ENCODE results near the gene SLC39A1.
A peak's percentile ranks its signal among the peaks of the same experiment; 100 is the strongest.

The SLC39A1 gene

GRCh38 chr1:153991806-153992205, 28.5 kb upstream of the SLC39A1 start:
- no peak overlapping the region for H3K4me2 ChIP-seq (ENCODE audit: insufficient read depth, low read length, poor library complexity, severe bottlenecking)
- H3K9me3 ChIP-seq (replicated peaks in 1 of 2; ENCODE audit: control insufficient read depth in 2 of 2, insufficient read depth in 1 of 2, low read depth in 1 of 2, low read length in 2 of 2), result peaks cover 3 to 6% of the 10 kb centered on the region in 2 donors
- no peak for DNase-seq (ENCODE audit: low spot score)
- no peak overlapping the region for H2BK120ac ChIP-seq (ENCODE audit: low read depth, low read length)
- H2BK15ac ChIP-seq (ENCODE audit: low read length), result no peak overlapping the region
- no peak overlapping the region for H3K23ac ChIP-seq (ENCODE audit: low read depth, low read length, poor library complexity)
- peaks cover 5% of the 10 kb centered on the region for H3K79me1 ChIP-seq (ENCODE audit: low read depth, low read length)
- no peak overlapping the region for H4K8ac ChIP-seq (ENCODE audit: low read depth, low read length)
- H4K91ac ChIP-seq (ENCODE audit: low read depth, low read length, poor library complexity), result no peak overlapping the region
- H3K27ac ChIP-seq (replicated peaks; ENCODE audit: low read length), result no peak overlapping the region
- H2BK12ac ChIP-seq (ENCODE audit: low read length), result no peak overlapping the region
- no CpG with 5 or more reads among the region's 2 CpGs for WGBS, 2 donors (ENCODE audit: extremely low coverage in 2 of 2, insufficient read length in 2 of 2, insufficient replicate concordance in 1 of 2)
- peaks cover 3 to 8% of the 10 kb centered on the region in 2 donors for H3K4me1 ChIP-seq (ENCODE audit: control insufficient read depth in 2 of 2, insufficient read depth in 1 of 2, low read depth in 1 of 2, low read length in 2 of 2)
- H2AFZ ChIP-seq (ENCODE audit: low read length), result no peak overlapping the region
- no peak overlapping the region for H3K18ac ChIP-seq (ENCODE audit: low read length)
- H2AK5ac ChIP-seq (ENCODE audit: low read depth, low read length), result no peak overlapping the region
- H2BK5ac ChIP-seq (ENCODE audit: low read length), result no peak overlapping the region
- H3K4me3 ChIP-seq (ENCODE audit: low read length in 2 of 2), result peak overlapping the region in 1 of 2 donors; percentile 84
- H3K4ac ChIP-seq (ENCODE audit: low read length), result no peak overlapping the region
- no peak overlapping the region for H3K14ac ChIP-seq (ENCODE audit: low read length)
- no peaks in the 10 kb centered on the region for H3K27me3 ChIP-seq (ENCODE audit: control insufficient read depth in 3 of 3, insufficient read depth in 3 of 3, low read depth in 1 of 3, low read length in 3 of 3)
- H3K36me3 ChIP-seq (replicated peaks in 1 of 2; ENCODE audit: control insufficient read depth in 2 of 2, insufficient read depth in 2 of 2, low read length in 2 of 2), result peaks cover 25 to 45% of the 10 kb centered on the region in 2 donors
- no peak overlapping the region for H3K9ac ChIP-seq (ENCODE audit: low read depth, low read length, poor library complexity)

GRCh38 chr1:153991151-153991630, 27.9 kb upstream of the SLC39A1 start:
- no peaks in the 10 kb centered on the region for H3K27me3 ChIP-seq (ENCODE audit: control insufficient read depth in 3 of 3, insufficient read depth in 3 of 3, low read depth in 1 of 3, low read length in 3 of 3)
- no CpG with 5 or more reads among the region's 9 CpGs for WGBS, 2 donors (ENCODE audit: extremely low coverage in 2 of 2, insufficient read length in 2 of 2, insufficient replicate concordance in 1 of 2)
- H4K8ac ChIP-seq (ENCODE audit: low read depth, low read length), result no peak overlapping the region
- H2BK120ac ChIP-seq (ENCODE audit: low read depth, low read length), result no peak overlapping the region
- H3K23ac ChIP-seq (ENCODE audit: low read depth, low read length, poor library complexity), result no peak overlapping the region
- H2BK12ac ChIP-seq (ENCODE audit: low read length), result no peak overlapping the region
- no peak overlapping the region for H4K91ac ChIP-seq (ENCODE audit: low read depth, low read length, poor library complexity)
- H3K18ac ChIP-seq (ENCODE audit: low read length), result no peak overlapping the region
- peak overlapping the region; percentile 78 for H3K4me2 ChIP-seq (ENCODE audit: insufficient read depth, low read length, poor library complexity, severe bottlenecking)
- peak overlapping the region; percentile 84 to 95 for H3K4me3 ChIP-seq (ENCODE audit: low read length in 2 of 2)
- H2AFZ ChIP-seq (ENCODE audit: low read length), result no peak overlapping the region
- no peak overlapping the region for H3K4ac ChIP-seq (ENCODE audit: low read length)
- peaks cover 3 to 6% of the 10 kb centered on the region in 2 donors for H3K9me3 ChIP-seq (replicated peaks in 1 of 2; ENCODE audit: control insufficient read depth in 2 of 2, insufficient read depth in 1 of 2, low read depth in 1 of 2, low read length in 2 of 2)
- H2BK5ac ChIP-seq (ENCODE audit: low read length), result peak overlapping the region; percentile 39
- no peak overlapping the region for H3K14ac ChIP-seq (ENCODE audit: low read length)
- no peak for DNase-seq (ENCODE audit: low spot score)
- H3K4me1 ChIP-seq (ENCODE audit: control insufficient read depth in 2 of 2, insufficient read depth in 1 of 2, low read depth in 1 of 2, low read length in 2 of 2), result peaks cover 4 to 8% of the 10 kb centered on the region in 2 donors
- H3K27ac ChIP-seq (replicated peaks; ENCODE audit: low read length), result no peak overlapping the region
- H3K9ac ChIP-seq (ENCODE audit: low read depth, low read length, poor library complexity), result no peak overlapping the region
- no peak overlapping the region for H2BK15ac ChIP-seq (ENCODE audit: low read length)
- H3K79me1 ChIP-seq (ENCODE audit: low read depth, low read length), result peaks cover 5% of the 10 kb centered on the region
- H2AK5ac ChIP-seq (ENCODE audit: low read depth, low read length), result no peak overlapping the region
- H3K36me3 ChIP-seq (replicated peaks in 1 of 2; ENCODE audit: control insufficient read depth in 2 of 2, insufficient read depth in 2 of 2, low read length in 2 of 2), result peaks cover 25 to 45% of the 10 kb centered on the region in 2 donors

- peak within 1 kb of the TSS; percentile 78 for H3K4me2 ChIP-seq (ENCODE audit: insufficient read depth, low read length, poor library complexity, severe bottlenecking)
- H2BK120ac ChIP-seq (ENCODE audit: low read depth, low read length), result no peak within 1 kb of the TSS
- H4K91ac ChIP-seq (ENCODE audit: low read depth, low read length, poor library complexity), result no peak within 1 kb of the TSS
- H3K23ac ChIP-seq (ENCODE audit: low read depth, low read length, poor library complexity), result peak within 1 kb of the TSS; percentile 99
- H3K36me3 ChIP-seq (replicated peaks in 1 of 2; ENCODE audit: control insufficient read depth in 2 of 2, insufficient read depth in 2 of 2, low read length in 2 of 2), result peaks cover 23 to 44% of the 10 kb centered on the region in 2 donors
- peak; percentile 91 for DNase-seq (ENCODE audit: low spot score)
- peaks cover 5% of the 10 kb centered on the region for H3K79me1 ChIP-seq (ENCODE audit: low read depth, low read length)
- no peak within 1 kb of the TSS for H3K14ac ChIP-seq (ENCODE audit: low read length)
- H3K18ac ChIP-seq (ENCODE audit: low read length), result peak within 1 kb of the TSS; percentile 95
- peak within 1 kb of the TSS; percentile 67 for H3K27ac ChIP-seq (replicated peaks; ENCODE audit: low read length)
- peak within 1 kb of the TSS; percentile 68 for H2AK5ac ChIP-seq (ENCODE audit: low read depth, low read length)
- H3K9ac ChIP-seq (ENCODE audit: low read depth, low read length, poor library complexity), result peak within 1 kb of the TSS; percentile 91
- H2BK12ac ChIP-seq (ENCODE audit: low read length), result no peak within 1 kb of the TSS
- no CpG with 5 or more reads among the region's 36 CpGs for WGBS, 2 donors (ENCODE audit: extremely low coverage in 2 of 2, insufficient read length in 2 of 2, insufficient replicate concordance in 1 of 2)
- H2AFZ ChIP-seq (ENCODE audit: low read length), result peak within 1 kb of the TSS; percentile 84
- H3K9me3 ChIP-seq (replicated peaks in 1 of 2; ENCODE audit: control insufficient read depth in 2 of 2, insufficient read depth in 1 of 2, low read depth in 1 of 2, low read length in 2 of 2), result peaks cover under 1 to 5% of the 10 kb centered on the region in 2 donors
- no peaks in the 10 kb centered on the region for H3K27me3 ChIP-seq (ENCODE audit: control insufficient read depth in 3 of 3, insufficient read depth in 3 of 3, low read depth in 1 of 3, low read length in 3 of 3)
- no peak within 1 kb of the TSS for H2BK15ac ChIP-seq (ENCODE audit: low read length)
- H3K4me3 ChIP-seq (ENCODE audit: low read length in 2 of 2), result peak within 1 kb of the TSS; percentile 84 to 95
- H3K4me1 ChIP-seq (ENCODE audit: control insufficient read depth in 2 of 2, insufficient read depth in 1 of 2, low read depth in 1 of 2, low read length in 2 of 2), result peaks cover 4 to 8% of the 10 kb centered on the region in 2 donors
- peak within 1 kb of the TSS; percentile 39 for H2BK5ac ChIP-seq (ENCODE audit: low read length)
- no peak within 1 kb of the TSS for H3K4ac ChIP-seq (ENCODE audit: low read length)
- H4K8ac ChIP-seq (ENCODE audit: low read depth, low read length), result no peak within 1 kb of the TSS
These were observed 27.3 kb upstream of the SLC39A1 start, which contains the start of gene RPS27 for GRCh38 chr1:153990468-153991150. Gene RPS27, plus strand, starts transcription at chr1:153990762. Its CDS starts 35 bp downstream, at chr1:153990797.

GRCh38 chr1:153987621-153988020, 24.3 kb upstream of the SLC39A1 start:
- peaks cover 8 to 34% of the 10 kb centered on the region in 2 donors for H3K36me3 ChIP-seq (replicated peaks in 1 of 2; ENCODE audit: control insufficient read depth in 2 of 2, insufficient read depth in 2 of 2, low read length in 2 of 2)
- H3K9me3 ChIP-seq (replicated peaks in 1 of 2; ENCODE audit: control insufficient read depth in 2 of 2, insufficient read depth in 1 of 2, low read depth in 1 of 2, low read length in 2 of 2), result peaks cover 0 to 3% of the 10 kb centered on the region in 2 donors
- no peak overlapping the region for H3K18ac ChIP-seq (ENCODE audit: low read length)
- H3K4me2 ChIP-seq (ENCODE audit: insufficient read depth, low read length, poor library complexity, severe bottlenecking), result no peak overlapping the region
- H3K14ac ChIP-seq (ENCODE audit: low read length), result no peak overlapping the region
- no peak overlapping the region for H3K9ac ChIP-seq (ENCODE audit: low read depth, low read length, poor library complexity)
- no CpG with 5 or more reads among the region's 8 CpGs for WGBS, 2 donors (ENCODE audit: extremely low coverage in 2 of 2, insufficient read length in 2 of 2, insufficient replicate concordance in 1 of 2)
- DNase-seq (ENCODE audit: low spot score), result no peak
- H3K27ac ChIP-seq (replicated peaks; ENCODE audit: low read length), result no peak overlapping the region
- no peak overlapping the region for H3K23ac ChIP-seq (ENCODE audit: low read depth, low read length, poor library complexity)
- no peak overlapping the region for H3K4me3 ChIP-seq (ENCODE audit: low read length in 2 of 2)
- peaks cover 5% of the 10 kb centered on the region for H3K79me1 ChIP-seq (ENCODE audit: low read depth, low read length)
- no peak overlapping the region for H2AK5ac ChIP-seq (ENCODE audit: low read depth, low read length)
- H3K4me1 ChIP-seq (ENCODE audit: control insufficient read depth in 2 of 2, insufficient read depth in 1 of 2, low read depth in 1 of 2, low read length in 2 of 2), result peaks cover 9 to 14% of the 10 kb centered on the region in 2 donors
- no peak overlapping the region for H2BK120ac ChIP-seq (ENCODE audit: low read depth, low read length)
- no peak overlapping the region for H4K91ac ChIP-seq (ENCODE audit: low read depth, low read length, poor library complexity)
- no peak overlapping the region for H3K4ac ChIP-seq (ENCODE audit: low read length)
- no peak overlapping the region for H2BK12ac ChIP-seq (ENCODE audit: low read length)
- no peak overlapping the region for H4K8ac ChIP-seq (ENCODE audit: low read depth, low read length)
- no peak overlapping the region for H2BK15ac ChIP-seq (ENCODE audit: low read length)
- no peak overlapping the region for H2AFZ ChIP-seq (ENCODE audit: low read length)
- no peaks in the 10 kb centered on the region for H3K27me3 ChIP-seq (ENCODE audit: control insufficient read depth in 3 of 3, insufficient read depth in 3 of 3, low read depth in 1 of 3, low read length in 3 of 3)
- H2BK5ac ChIP-seq (ENCODE audit: low read length), result no peak overlapping the region
